ENCODE results near the gene TBC1D22A.
"Not testable (repeated sequence)": the region's sequence is repeated elsewhere in the genome, so short reads cannot be mapped to it uniquely, and the experiment has no call there.

- not testable (repeated sequence) for TF ChIP-seq CTCF, POLR2A (IDR thresholded peaks at IDR 0.05)
Measured at GRCh38 chr22:47049736-47050400, 287.4 kb downstream of the TBC1D22A start.
